Stimulated activated effector memory CD8-positive, alpha-beta T cell treated with anti-CD3 and anti-CD28 coated beads, Interleukin-12 subunit alpha, Interleukin-12 subunit beta, amount 100 ng/mL, for 72 hours (primary cell): ENCODE results near the gene C15orf62.

Source experiments
- ATAC-seq: fragments of 150-1000 bp; cut with Tn5 transposase; 2 replicates; pipeline ENCODE4 v1.10.0; 2021
- DNase-seq, 2 donors: peaks; one replicate each; pipeline ENCODE4 v3.0.0; 2021 to 2022; ENCODE audit warnings: low spot score in 2 of 2
- H3K27ac Mint-ChIP-seq: one replicate; pipeline ENCODE4 v1.8.0; 2022; ENCODE audit warnings: mild to moderate bottlenecking, mixed read lengths
- H3K36me3 Mint-ChIP-seq: one replicate; pipeline ENCODE4 v1.8.0; 2022; ENCODE audit warnings: mild to moderate bottlenecking, mixed read lengths
- H3K4me1 Mint-ChIP-seq: one replicate; pipeline ENCODE4 v1.8.0; 2022; ENCODE audit warnings: mixed read lengths
- H3K4me3 Mint-ChIP-seq: one replicate; pipeline ENCODE4 v1.8.0; 2022; ENCODE audit warnings: mild to moderate bottlenecking, mixed read lengths
- H3K9me3 Mint-ChIP-seq: one replicate; pipeline ENCODE4 v1.8.0; 2022; ENCODE audit warnings: mixed read lengths

The C15orf62 gene

DNA sequence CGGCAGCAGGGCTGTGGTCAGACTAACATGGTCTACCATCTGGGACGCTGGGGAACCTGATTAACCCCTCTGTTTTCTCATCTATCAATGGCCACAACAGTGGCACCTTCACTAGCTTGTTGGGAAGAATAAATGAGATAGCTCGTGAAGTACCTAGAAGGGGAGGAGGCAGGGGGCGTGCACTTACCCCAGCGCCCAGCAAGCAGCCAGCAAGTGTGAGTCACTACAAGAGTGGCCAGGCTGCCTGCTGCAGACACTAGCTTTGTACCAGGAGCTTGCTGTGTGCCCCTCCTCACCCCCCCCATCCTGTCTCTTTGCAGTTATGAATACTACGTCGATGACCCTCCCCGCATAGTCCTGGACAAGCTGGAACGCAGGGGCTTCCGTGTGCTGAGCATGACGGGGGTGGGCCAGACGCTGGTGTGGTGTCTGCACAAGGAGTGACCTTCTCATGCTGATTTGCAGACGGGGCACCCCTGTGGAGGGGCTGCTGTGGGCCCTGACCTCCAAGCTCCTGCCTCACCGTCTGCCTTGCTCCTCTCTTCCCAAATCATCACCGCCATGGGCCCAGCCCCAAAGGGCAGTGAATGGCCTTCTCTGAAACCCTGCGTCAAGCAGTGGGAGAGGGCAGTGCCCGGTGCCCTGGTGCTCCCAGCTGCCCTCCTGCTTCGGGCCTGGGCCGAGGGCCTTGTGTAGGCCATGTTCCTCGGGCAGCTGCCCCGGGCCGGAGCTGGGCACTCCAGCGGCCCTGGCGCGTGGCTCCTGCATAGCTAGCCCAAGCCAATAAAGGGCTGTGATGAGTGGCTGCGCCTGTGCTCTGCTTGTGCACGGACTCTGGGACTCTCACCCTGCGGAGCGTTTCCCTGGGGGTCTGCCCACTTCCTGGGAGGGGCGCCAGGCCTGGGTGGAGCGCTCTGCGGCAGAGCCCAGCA lies 2.6 kb upstream of the C15orf62 start:
- peaks cover 54% of the 10 kb centered on the region for H3K4me1 Mint-ChIP-seq
- no peaks in the 10 kb centered on the region for H3K9me3 Mint-ChIP-seq
- H3K4me3 Mint-ChIP-seq = no peak overlapping the region
- no peak for ATAC-seq
- H3K36me3 Mint-ChIP-seq = peaks cover 62% of the 10 kb centered on the region
- peak overlapping the region; percentile 56 for H3K27ac Mint-ChIP-seq
- no peak for DNase-seq

GRCh38 chr15:40767838-40768500 lies 1.8 kb upstream of the C15orf62 start:
- H3K36me3 Mint-ChIP-seq = peaks cover 59% of the 10 kb centered on the region
- H3K9me3 Mint-ChIP-seq = no peaks in the 10 kb centered on the region
- no peak overlapping the region for H3K4me3 Mint-ChIP-seq
- H3K4me1 Mint-ChIP-seq = peaks cover 52% of the 10 kb centered on the region
- ATAC-seq = no peak
- no peak for DNase-seq
- H3K27ac Mint-ChIP-seq = peak overlapping the region; percentile 92

- ATAC-seq (no peak), DNase-seq (no peak)
- H3K36me3 Mint-ChIP-seq = peaks cover 52% of the 10 kb centered on the region
- H3K9me3 Mint-ChIP-seq = no peaks in the 10 kb centered on the region
- H3K4me1 Mint-ChIP-seq = peaks cover 45% of the 10 kb centered on the region
- H3K27ac Mint-ChIP-seq = peak overlapping the region; percentile 92
- H3K4me3 Mint-ChIP-seq = peak overlapping the region; percentile 59
Measured at GRCh38 chr15:40768521-40769273, 1.1 kb upstream of the C15orf62 start.

- H3K36me3 Mint-ChIP-seq = peaks cover 60% of the 10 kb centered on the region
Measured at GRCh38 chr15:40770147-40770721, 454 bp downstream of the C15orf62 start.

GRCh38 chr15:40771242-40771641 lies 1.5 kb downstream of the C15orf62 start:
- ATAC-seq (no peak), DNase-seq (no peak)
- no peaks in the 10 kb centered on the region for H3K9me3 Mint-ChIP-seq
- no peak overlapping the region for H3K4me3 Mint-ChIP-seq
- peaks cover 59% of the 10 kb centered on the region for H3K36me3 Mint-ChIP-seq
- H3K4me1 Mint-ChIP-seq = peaks cover 28% of the 10 kb centered on the region
- H3K27ac Mint-ChIP-seq = peak overlapping the region; percentile 71

More at GRCh38 chr15:40770147-40770721, 454 bp downstream of the C15orf62 start:
- H3K4me1 Mint-ChIP-seq = peaks cover 35% of the 10 kb centered on the region
- no peaks in the 10 kb centered on the region for H3K9me3 Mint-ChIP-seq
- DNase-seq (no peak), ATAC-seq (no peak)
- H3K4me3 Mint-ChIP-seq = peak overlapping the region; percentile 59
- H3K27ac Mint-ChIP-seq = peak overlapping the region; percentile 92

- no peaks in the 10 kb centered on the region for H3K9me3 Mint-ChIP-seq
- H3K36me3 Mint-ChIP-seq = peaks cover 59% of the 10 kb centered on the region
- no peak overlapping the region for H3K27ac Mint-ChIP-seq
- DNase-seq (no peak), ATAC-seq (no peak)
- H3K4me1 Mint-ChIP-seq = peaks cover 33% of the 10 kb centered on the region
- no peak overlapping the region for H3K4me3 Mint-ChIP-seq
Measured at GRCh38 chr15:40772014-40772413, 2.2 kb downstream of the C15orf62 start.

GRCh38 chr15:40773496-40773895 lies 3.7 kb downstream of the C15orf62 start:
- no peak for DNase-seq
- H3K27ac Mint-ChIP-seq = no peak overlapping the region
- ATAC-seq = no peak
- H3K36me3 Mint-ChIP-seq = peaks cover 59% of the 10 kb centered on the region
- H3K4me1 Mint-ChIP-seq = peaks cover 31% of the 10 kb centered on the region
- no peak overlapping the region for H3K4me3 Mint-ChIP-seq
- no peaks in the 10 kb centered on the region for H3K9me3 Mint-ChIP-seq

- H3K27ac Mint-ChIP-seq = no peak overlapping the region
- no peak for DNase-seq
- peaks cover 27% of the 10 kb centered on the region for H3K4me1 Mint-ChIP-seq
- H3K36me3 Mint-ChIP-seq = peaks cover 63% of the 10 kb centered on the region
- no peak overlapping the region for H3K4me3 Mint-ChIP-seq
- ATAC-seq = no peak
- H3K9me3 Mint-ChIP-seq = no peaks in the 10 kb centered on the region
Measured at GRCh38 chr15:40773902-40774301, 4.1 kb downstream of the C15orf62 start.

DNA sequence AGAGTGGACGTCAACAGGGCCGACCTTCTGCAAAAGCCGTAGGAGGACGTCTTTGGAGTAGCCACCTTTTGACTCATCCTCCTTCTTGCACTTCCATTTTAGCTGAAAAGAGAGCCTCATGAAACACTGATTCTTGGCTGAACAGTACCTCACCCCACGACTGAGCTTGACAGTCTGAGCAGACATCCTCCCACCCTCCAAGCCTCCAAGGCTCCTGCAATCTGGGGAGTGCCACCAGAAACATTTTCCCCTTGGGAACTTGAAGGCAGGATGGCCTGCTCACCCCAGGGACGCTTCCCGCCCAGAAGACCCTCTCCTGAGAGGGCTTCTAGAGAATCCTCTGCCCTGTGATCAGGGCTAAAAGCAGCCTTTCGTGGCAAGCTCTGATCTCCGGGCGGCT lies 5.2 kb downstream of the C15orf62 start:
- DNase-seq (no peak), ATAC-seq (no peak)
- H3K9me3 Mint-ChIP-seq = no peaks in the 10 kb centered on the region
- H3K4me3 Mint-ChIP-seq = no peak overlapping the region
- H3K27ac Mint-ChIP-seq = peak overlapping the region; percentile 45
- H3K36me3 Mint-ChIP-seq = peaks cover 62% of the 10 kb centered on the region
- peaks cover 22% of the 10 kb centered on the region for H3K4me1 Mint-ChIP-seq

DNA sequence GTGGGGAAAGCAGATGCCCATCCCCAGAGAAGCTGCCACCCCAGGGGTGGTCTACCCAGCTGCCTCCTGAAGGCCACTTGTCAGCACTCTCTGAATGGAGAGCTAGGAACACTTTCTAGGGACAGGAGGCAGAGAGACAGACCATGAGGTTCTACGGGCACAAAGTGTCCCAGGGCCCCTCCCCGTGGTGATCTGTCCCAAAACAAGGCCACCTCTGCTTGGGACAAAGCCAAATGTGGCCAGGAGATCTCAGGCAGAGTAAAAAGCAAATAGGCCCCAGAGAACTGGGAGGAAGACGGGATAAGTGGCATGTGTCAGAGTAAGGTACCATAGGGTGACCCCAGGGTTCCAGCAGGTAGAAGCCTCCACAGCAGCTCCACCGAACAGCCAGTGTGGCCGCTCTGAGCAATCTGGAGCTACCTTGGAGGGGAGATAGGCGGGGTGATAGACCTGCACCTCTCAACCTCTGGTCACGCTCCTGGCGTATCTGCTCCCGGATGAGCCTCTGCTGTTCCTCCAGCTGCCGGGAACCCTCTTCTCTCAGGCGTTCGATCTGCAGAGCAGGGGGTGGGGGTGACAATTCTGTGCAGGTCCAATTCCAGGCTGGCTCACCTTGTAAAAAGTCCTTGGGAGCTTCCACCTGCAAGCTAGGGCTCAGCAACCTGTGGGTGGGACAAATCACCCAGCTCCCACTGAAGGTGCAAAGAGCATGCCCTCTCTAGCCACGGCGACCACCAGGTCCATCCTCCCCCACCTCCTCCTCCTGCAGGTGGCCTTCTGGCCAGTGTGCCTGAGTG lies 6.2 kb downstream of the C15orf62 start:
- peaks cover 59% of the 10 kb centered on the region for H3K36me3 Mint-ChIP-seq
- H3K9me3 Mint-ChIP-seq = no peaks in the 10 kb centered on the region
- DNase-seq = no peak
- H3K4me1 Mint-ChIP-seq = peaks cover 18% of the 10 kb centered on the region
- H3K27ac Mint-ChIP-seq = peak overlapping the region; percentile 84
- no peak for ATAC-seq
- no peak overlapping the region for H3K4me3 Mint-ChIP-seq

- peaks cover 60% of the 10 kb centered on the region for H3K36me3 Mint-ChIP-seq
- peak; percentile 99 for ATAC-seq
- H3K4me3 Mint-ChIP-seq = no peak overlapping the region
- H3K27ac Mint-ChIP-seq = peak overlapping the region; percentile 84
- no peaks in the 10 kb centered on the region for H3K9me3 Mint-ChIP-seq
- DNase-seq = peak in 1 of 2 donors; percentile 73
- peaks cover 18% of the 10 kb centered on the region for H3K4me1 Mint-ChIP-seq
Measured at GRCh38 chr15:40776537-40777141, 6.9 kb downstream of the C15orf62 start.

- ATAC-seq = peak; percentile 97
- no peaks in the 10 kb centered on the region for H3K9me3 Mint-ChIP-seq
- H3K4me1 Mint-ChIP-seq = peaks cover 29% of the 10 kb centered on the region
- DNase-seq = peak; percentile 64 to 82
- H3K4me3 Mint-ChIP-seq = no peak overlapping the region
- H3K36me3 Mint-ChIP-seq = peaks cover 29% of the 10 kb centered on the region
- H3K27ac Mint-ChIP-seq = peak overlapping the region; percentile 91
Measured at GRCh38 chr15:40782609-40783227, 12.9 kb downstream of the C15orf62 start.

- no peaks in the 10 kb centered on the region for H3K9me3 Mint-ChIP-seq
- no peak overlapping the region for H3K4me3 Mint-ChIP-seq
- peaks cover 36% of the 10 kb centered on the region for H3K4me1 Mint-ChIP-seq
- H3K27ac Mint-ChIP-seq = no peak overlapping the region
- ATAC-seq (no peak), DNase-seq (no peak)
- H3K36me3 Mint-ChIP-seq = peaks cover 21% of the 10 kb centered on the region
Measured at GRCh38 chr15:40785164-40785563, 15.4 kb downstream of the C15orf62 start.

DNA sequence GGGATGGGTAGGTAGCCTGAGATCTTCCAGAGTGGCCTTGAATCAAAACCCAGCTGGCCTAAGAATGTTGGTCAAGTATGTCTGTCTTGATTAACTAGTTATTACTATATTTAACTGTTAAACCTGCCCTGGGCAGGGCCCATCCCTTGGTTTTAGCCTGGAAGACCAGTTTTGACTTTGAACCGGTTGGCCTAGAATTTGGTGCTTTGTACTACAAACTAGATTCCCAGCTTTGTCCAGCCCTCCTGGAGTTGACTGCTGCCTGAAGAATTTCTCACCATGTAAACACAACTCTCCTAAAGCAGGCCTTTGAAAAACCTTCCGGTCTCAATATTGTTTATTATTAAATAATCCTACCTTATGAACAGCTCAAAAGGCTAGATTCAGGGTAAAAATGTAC lies 16.0 kb downstream of the C15orf62 start:
- H3K4me1 Mint-ChIP-seq = peaks cover 36% of the 10 kb centered on the region
- no peak overlapping the region for H3K4me3 Mint-ChIP-seq
- DNase-seq = no peak
- ATAC-seq = no peak
- no peaks in the 10 kb centered on the region for H3K9me3 Mint-ChIP-seq
- no peak overlapping the region for H3K27ac Mint-ChIP-seq
- peaks cover 21% of the 10 kb centered on the region for H3K36me3 Mint-ChIP-seq
